Neuronal stem cell (in vitro differentiated cells): Measurements from ENCODE around the gene SNX30.

Source experiments
- DNase-seq: peaks from one replicate; pipeline ENCODE4 v3.0.0-alpha.2; 2013; ENCODE audit warnings: low spot score
- H2AFZ ChIP-seq: one replicate; pipeline ENCODE4 v1.6.1; 2013; ENCODE audit warnings: mild to moderate bottlenecking, low read length, inconsistent platforms
- H2AK5ac ChIP-seq: 2 replicates; pipeline ENCODE4 v1.6.1; 2013; ENCODE audit warnings: low read depth, mild to moderate bottlenecking, inconsistent platforms, low read length, moderate library complexity, mixed read lengths
- H2BK120ac ChIP-seq: 2 replicates; pipeline ENCODE4 v1.6.1; 2013; ENCODE audit warnings: low read depth, mild to moderate bottlenecking, inconsistent platforms, low read length, moderate library complexity, mixed read lengths
- H2BK12ac ChIP-seq: one replicate; pipeline ENCODE4 v1.6.1; 2013; ENCODE audit warnings: low read length, inconsistent platforms
- H2BK15ac ChIP-seq: 2 replicates; pipeline ENCODE4 v1.6.1; 2013; ENCODE audit warnings: mild to moderate bottlenecking, low read length, inconsistent platforms, mixed read lengths
- H2BK5ac ChIP-seq: one replicate; pipeline ENCODE4 v1.6.1; 2013; ENCODE audit warnings: inconsistent platforms, mild to moderate bottlenecking, low read length, moderate library complexity
- H3K14ac ChIP-seq: one replicate; pipeline ENCODE4 v1.6.1; 2013; ENCODE audit warnings: low read length, inconsistent platforms
- H3K18ac ChIP-seq: 2 replicates; pipeline ENCODE4 v1.6.1; 2013; ENCODE audit warnings: low read length, inconsistent platforms
- H3K23ac ChIP-seq: 2 replicates; pipeline ENCODE4 v1.6.1; 2013; ENCODE audit warnings: low read depth, mild to moderate bottlenecking, mixed read lengths, low read length, inconsistent platforms; ENCODE audit not compliant: poor library complexity
- H3K27ac ChIP-seq: replicated peaks from 3 replicates; pipeline ENCODE4 v1.5.1; 2013; ENCODE audit warnings: low read length, inconsistent platforms
- H3K27me3 ChIP-seq, 3 experiments: 2 replicates each; pipeline ENCODE4 v1.6.1; 2013; ENCODE audit warnings: low read length in 3 of 3, mild to moderate bottlenecking in 2 of 3, inconsistent platforms in 1 of 3, low read depth in 1 of 3, mixed read lengths in 1 of 3, moderate library complexity in 1 of 3; ENCODE audit not compliant: control insufficient read depth in 3 of 3, insufficient read depth in 3 of 3
- H3K36me3 ChIP-seq, 2 donors: replicated peaks in 1 of 2; 2 replicates each; pipeline ENCODE4 v1.6.1; 2013; ENCODE audit warnings: low read length in 2 of 2; ENCODE audit not compliant: control insufficient read depth in 2 of 2, insufficient read depth in 2 of 2
- H3K4ac ChIP-seq: 2 replicates; pipeline ENCODE4 v1.6.1; 2013; ENCODE audit warnings: inconsistent platforms, mild to moderate bottlenecking, low read length, moderate library complexity
- H3K4me1 ChIP-seq, 2 donors: 1 replicate in 1 of 2; 2 replicates in 1 of 2; pipeline ENCODE4 v1.6.1; 2013; ENCODE audit warnings: low read length in 2 of 2, low read depth in 1 of 2; ENCODE audit not compliant: control insufficient read depth in 2 of 2, insufficient read depth in 1 of 2
- H3K4me2 ChIP-seq: one replicate; pipeline ENCODE4 v1.6.1; 2013; ENCODE audit warnings: mild to moderate bottlenecking, low read length, inconsistent platforms; ENCODE audit not compliant: insufficient read depth, poor library complexity, severe bottlenecking
- H3K4me3 ChIP-seq, 2 donors: 2 replicates each; pipeline ENCODE4 v1.5.1; 2013; ENCODE audit warnings: low read length in 2 of 2, mild to moderate bottlenecking in 2 of 2, inconsistent platforms in 1 of 2, moderate library complexity in 1 of 2
- H3K79me1 ChIP-seq: one replicate; pipeline ENCODE4 v1.6.1; 2013; ENCODE audit warnings: low read depth, mild to moderate bottlenecking, inconsistent platforms, low read length, moderate library complexity
- H3K9ac ChIP-seq: one replicate; pipeline ENCODE4 v1.6.1; 2013; ENCODE audit warnings: mild to moderate bottlenecking, low read depth, low read length, inconsistent platforms; ENCODE audit not compliant: poor library complexity
- H3K9me3 ChIP-seq, 2 donors: replicated peaks in 1 of 2; 2 replicates each; pipeline versions ENCODE3 to v1.6.1; 2013; ENCODE audit warnings: low read length in 2 of 2, mild to moderate bottlenecking in 2 of 2, inconsistent platforms in 1 of 2, low read depth in 1 of 2, mixed read lengths in 1 of 2, moderate library complexity in 1 of 2; ENCODE audit not compliant: control insufficient read depth in 2 of 2, insufficient read depth in 1 of 2
- H4K8ac ChIP-seq: one replicate; pipeline ENCODE4 v1.6.1; 2013; ENCODE audit warnings: low read depth, mild to moderate bottlenecking, inconsistent platforms, low read length, moderate library complexity
- H4K91ac ChIP-seq: one replicate; pipeline ENCODE4 v1.6.1; 2013; ENCODE audit warnings: low read length, low read depth, mild to moderate bottlenecking, inconsistent platforms; ENCODE audit not compliant: poor library complexity
- WGBS, 2 donors: extraction: QIAGEN DNeasy Blood & Tissue Kit; methylation state at CpG; one replicate each; pipeline ENCODE4 v1.1.7; 2013; ENCODE audit warnings: missing lambda C conversion rate in 2 of 2, mixed read lengths in 1 of 2; ENCODE audit not compliant: insufficient read length in 2 of 2, insufficient replicate concordance in 1 of 2; ENCODE audit errors: extremely low coverage in 2 of 2; 5-methylcytosine and 5-hydroxymethylcytosine counted together

SNX30 gene

GRCh38 chr9:112894041-112894440 lies 143.5 kb downstream of the SNX30 start:
- Histone ChIP-seq H3K4me3 (no peak overlapping the region), H2AFZ (no peak overlapping the region), H3K18ac (no peak overlapping the region), H3K36me3 (no peaks in the 10 kb centered on the region), H3K9ac (no peak overlapping the region), H3K27me3 (peaks cover 2 to 45% (median 24%) of the 10 kb centered on the region in 3 experiments), H3K4me1 (peaks cover 0 to 2% of the 10 kb centered on the region in 2 donors), H2BK15ac (no peak overlapping the region), H3K27ac (no peak overlapping the region), H3K23ac (no peak overlapping the region), H2BK5ac (no peak overlapping the region), H3K4ac (no peak overlapping the region), H2BK120ac (no peak overlapping the region), H4K8ac (no peak overlapping the region), H3K4me2 (no peak overlapping the region), H2AK5ac (no peak overlapping the region), H3K14ac (no peak overlapping the region), H4K91ac (no peak overlapping the region), H2BK12ac (no peak overlapping the region), H3K79me1 (no peaks in the 10 kb centered on the region), H3K9me3 (peaks cover 0 to 1% of the 10 kb centered on the region in 2 donors)
- DNase-seq, result no peak
- no CpG with 5 or more reads among the region's 1 CpG for WGBS, 2 donors

- no peak overlapping the region for H2BK15ac ChIP-seq
- no peak overlapping the region for H3K4ac ChIP-seq
- no peak overlapping the region for H2BK120ac ChIP-seq
- no peak overlapping the region for H2AFZ ChIP-seq
- H3K4me1 ChIP-seq, result peaks cover 0 to 2% of the 10 kb centered on the region in 2 donors
- H3K79me1 ChIP-seq, result no peaks in the 10 kb centered on the region
- no peak overlapping the region for H2AK5ac ChIP-seq
- H3K27ac ChIP-seq, result no peak overlapping the region
- no peaks in the 10 kb centered on the region for H3K9me3 ChIP-seq
- WGBS, 2 donors, result no CpG with 5 or more reads among the region's 1 CpG
- no peak overlapping the region for H3K14ac ChIP-seq
- H2BK5ac ChIP-seq, result no peak overlapping the region
- no peak overlapping the region for H3K4me3 ChIP-seq
- no peak overlapping the region for H4K8ac ChIP-seq
- H3K18ac ChIP-seq, result no peak overlapping the region
- no peak overlapping the region for H3K9ac ChIP-seq
- H2BK12ac ChIP-seq, result no peak overlapping the region
- no peak overlapping the region for H3K23ac ChIP-seq
- no peaks in the 10 kb centered on the region for H3K36me3 ChIP-seq
- no peak overlapping the region for H4K91ac ChIP-seq
- peaks cover 2 to 43% (median 20%) of the 10 kb centered on the region in 3 experiments for H3K27me3 ChIP-seq
- H3K4me2 ChIP-seq, result no peak overlapping the region
- no peak for DNase-seq
Observed at GRCh38 chr9:112894699-112895098, 144.1 kb downstream of the SNX30 start.

GRCh38 chr9:112896131-112896530 lies 145.6 kb downstream of the SNX30 start:
- Histone ChIP-seq H2BK15ac (no peak overlapping the region), H3K4me3 (no peak overlapping the region), H2BK5ac (no peak overlapping the region), H2AK5ac (no peak overlapping the region), H3K18ac (no peak overlapping the region), H2BK12ac (no peak overlapping the region), H3K27ac (no peak overlapping the region), H4K91ac (no peak overlapping the region), H3K9ac (no peak overlapping the region), H3K14ac (no peak overlapping the region), H3K4me2 (no peak overlapping the region), H3K23ac (no peak overlapping the region), H3K79me1 (no peaks in the 10 kb centered on the region), H3K4me1 (no peaks in the 10 kb centered on the region), H3K36me3 (no peaks in the 10 kb centered on the region), H3K27me3 (peaks cover 0 to 31% (median 7%) of the 10 kb centered on the region in 3 experiments), H2BK120ac (no peak overlapping the region), H2AFZ (no peak overlapping the region), H3K9me3 (no peaks in the 10 kb centered on the region), H4K8ac (no peak overlapping the region), H3K4ac (no peak overlapping the region)
- WGBS, 2 donors, result no CpG with 5 or more reads among the region's 3 CpGs
- no peak for DNase-seq

GRCh38 chr9:112898872-112899311 lies 148.3 kb downstream of the SNX30 start:
- Histone ChIP-seq H3K79me1 (no peaks in the 10 kb centered on the region), H3K14ac (no peak overlapping the region), H3K23ac (no peak overlapping the region), H2BK120ac (no peak overlapping the region), H3K9me3 (no peaks in the 10 kb centered on the region), H3K4ac (no peak overlapping the region), H2BK12ac (no peak overlapping the region), H2BK5ac (no peak overlapping the region), H3K9ac (no peak overlapping the region), H3K27me3 (peaks cover 0 to 9% (median 1%) of the 10 kb centered on the region in 3 experiments), H4K91ac (no peak overlapping the region), H3K27ac (no peak overlapping the region), H3K36me3 (no peaks in the 10 kb centered on the region), H2AFZ (no peak overlapping the region), H2AK5ac (no peak overlapping the region), H4K8ac (no peak overlapping the region), H3K4me1 (no peaks in the 10 kb centered on the region), H3K18ac (no peak overlapping the region), H2BK15ac (no peak overlapping the region), H3K4me3 (no peak overlapping the region), H3K4me2 (no peak overlapping the region)
- WGBS, 2 donors, result no CpG with 5 or more reads among the region's 6 CpGs
- no peak for DNase-seq
